Tibial nerve (tissue), 4 donors: Measurements from ENCODE around the gene MAPKAPK2. TPM values are rescaled to one million over a fixed set of nuclear protein-coding genes. Genes with fewer than 3 reads are reported as not detected.
A peak's percentile ranks its signal among the peaks of the same experiment; 100 is the strongest.

ENCODE experiments used
- DNase-seq, 2 donors: peaks; one replicate each; pipeline ENCODE4 v3.0.0-alpha.2; 2019; ENCODE audit warnings: low spot score in 2 of 2
- H3K27ac ChIP-seq, 4 donors: fragments of 200-600 bp; sonication (generic) in 3 of 4; one replicate each; pipeline ENCODE4 v1.5.1; 2017 to 2019; ENCODE audit warnings: mild to moderate bottlenecking in 1 of 4
- H3K27me3 ChIP-seq, 2 donors: fragments of 200-600 bp; sonication (generic) in 1 of 2; one replicate each; pipeline versions ENCODE4 v1.5.1 to v1.6.0; 2017 to 2019
- H3K36me3 ChIP-seq, 3 donors: fragments of 200-600 bp; sonication (generic); one replicate each; pipeline ENCODE4 v1.5.1; 2018 to 2019
- H3K4me1 ChIP-seq, 4 donors: fragments of 200-600 bp; sonication (generic) in 3 of 4; one replicate each; pipeline ENCODE4 v1.5.1; 2017 to 2019
- H3K4me3 ChIP-seq, 4 donors: fragments of 200-600 bp; sonication (generic) in 3 of 4; one replicate each; pipeline ENCODE4 v1.5.1; 2017 to 2019; ENCODE audit warnings: mild to moderate bottlenecking in 1 of 4, moderate library complexity in 1 of 4
- H3K9me3 ChIP-seq, 4 donors: fragments of 200-600 bp; sonication (generic) in 3 of 4; one replicate each; pipeline ENCODE4 v1.5.1; 2017 to 2019
- CTCF ChIP-seq, 5 experiments: fragments of 200-600 bp in 3 of 5; fragments of 450-650 bp in 2 of 5; sonication (generic) in 3 of 5; IDR thresholded peaks; one replicate each; pipeline ENCODE4 v1.5.1; 2016 to 2019; ENCODE audit warnings: antibody characterized with exemption in 5 of 5, mild to moderate bottlenecking in 3 of 5, moderate library complexity in 2 of 5
- EP300 ChIP-seq, 2 donors: sonication (generic); formaldehyde crosslinking; IDR thresholded peaks; one replicate each; pipeline ENCODE4 v1.6.1; 2017; ENCODE audit warnings: antibody characterized with exemption in 2 of 2, mild to moderate bottlenecking in 1 of 2
- POLR2A ChIP-seq, 2 donors: fragments of 450-650 bp; IDR thresholded peaks; one replicate each; pipeline ENCODE4 v1.6.1; 2017; ENCODE audit warnings: antibody characterized with exemption in 2 of 2, mild to moderate bottlenecking in 2 of 2, moderate library complexity in 2 of 2
- WGBS, 2 donors: methylation state at CpG; one replicate each; pipeline ENCODE4 v1.1.5; 2018; 5-methylcytosine and 5-hydroxymethylcytosine counted together
- total RNA-seq, 4 donors: library from RNA; depleted of rRNA; stranded (reverse); fragments of >200 nt; gene quantifications; one replicate each; pipeline ENCODE4 v1.1.0, GENCODE V29; 2016

The MAPKAPK2 gene
- total RNA-seq, 4 donors from 2014 or later: 30.6 to 49.5 (median 38.2) TPM

- Histone ChIP-seq H3K4me1 (peaks cover 0 to 82% (median 63%) of the 10 kb centered on the region in 4 donors), H3K27ac (peak overlapping the region in 2 of 4 donors; percentile 28 to 58), H3K27me3 (no peaks in the 10 kb centered on the region), H3K36me3 (no peaks in the 10 kb centered on the region), H3K9me3 (no peaks in the 10 kb centered on the region), H3K4me3 (no peak overlapping the region)
- 36 to 39% methylated on average over 10 to 11 of the region's 11 CpGs for WGBS, 2 donors
- TF ChIP-seq CTCF (IDR thresholded peaks at IDR 0.05): no peak
- DNase-seq: no peak
These were observed 21.6 kb downstream of the MAPKAPK2 start for GRCh38 chr1:206706298-206706791.

- TF ChIP-seq EP300 (IDR thresholded peaks at IDR 0.05) (no peak), POLR2A (IDR thresholded peaks at IDR 0.05) (no peak), CTCF (IDR thresholded peaks at IDR 0.05) (no peak)
- H3K4me3 ChIP-seq: no peak overlapping the region
- H3K4me1 ChIP-seq: peaks cover 0 to 80% (median 63%) of the 10 kb centered on the region in 4 donors
- H3K27ac ChIP-seq: no peak overlapping the region
- WGBS, 2 donors: 72 to 79% methylated on average over 8 of the region's 8 CpGs
- H3K27me3 ChIP-seq: no peaks in the 10 kb centered on the region
- no peak for DNase-seq
- H3K9me3 ChIP-seq: no peaks in the 10 kb centered on the region
- no peaks in the 10 kb centered on the region for H3K36me3 ChIP-seq
These were observed 22.2 kb downstream of the MAPKAPK2 start for GRCh38 chr1:206706806-206707366.

- Histone ChIP-seq H3K4me3 (no peak overlapping the region), H3K4me1 (peaks cover 0 to 75% (median 64%) of the 10 kb centered on the region in 4 donors), H3K27me3 (no peaks in the 10 kb centered on the region), H3K9me3 (no peaks in the 10 kb centered on the region), H3K27ac (no peak overlapping the region), H3K36me3 (no peaks in the 10 kb centered on the region)
- DNase-seq: no peak
- 66 to 69% methylated on average over 2 of the region's 2 CpGs for WGBS, 2 donors
- TF ChIP-seq POLR2A (IDR thresholded peaks at IDR 0.05): no peak
- no peak for TF ChIP-seq CTCF (IDR thresholded peaks at IDR 0.05)
- no peak for TF ChIP-seq EP300 (IDR thresholded peaks at IDR 0.05)
These were observed 23.4 kb downstream of the MAPKAPK2 start for GRCh38 chr1:206708058-206708457.

GRCh38 chr1:206708882-206709281 lies 24.2 kb downstream of the MAPKAPK2 start:
- H3K4me1 ChIP-seq: peaks cover 0 to 77% (median 65%) of the 10 kb centered on the region in 4 donors
- no peaks in the 10 kb centered on the region for H3K27me3 ChIP-seq
- H3K36me3 ChIP-seq: no peaks in the 10 kb centered on the region
- no peak for DNase-seq
- no peak overlapping the region for H3K27ac ChIP-seq
- no peaks in the 10 kb centered on the region for H3K9me3 ChIP-seq
- no peak overlapping the region for H3K4me3 ChIP-seq
- TF ChIP-seq POLR2A (IDR thresholded peaks at IDR 0.05): no peak
- no peak for TF ChIP-seq CTCF (IDR thresholded peaks at IDR 0.05)
- TF ChIP-seq EP300 (IDR thresholded peaks at IDR 0.05): no peak
- 48 to 55% methylated on average over 2 of the region's 2 CpGs for WGBS, 2 donors

GRCh38 chr1:206709322-206709721 lies 24.6 kb downstream of the MAPKAPK2 start:
- H3K4me1 ChIP-seq: peaks cover 0 to 77% (median 66%) of the 10 kb centered on the region in 4 donors
- no peak overlapping the region for H3K27ac ChIP-seq
- H3K4me3 ChIP-seq: no peak overlapping the region
- no peak for DNase-seq
- no peaks in the 10 kb centered on the region for H3K9me3 ChIP-seq
- WGBS, 2 donors: 69 to 72% methylated on average over 4 of the region's 4 CpGs
- no peaks in the 10 kb centered on the region for H3K27me3 ChIP-seq
- no peaks in the 10 kb centered on the region for H3K36me3 ChIP-seq
- TF ChIP-seq EP300 (IDR thresholded peaks at IDR 0.05) (no peak), CTCF (IDR thresholded peaks at IDR 0.05) (no peak), POLR2A (IDR thresholded peaks at IDR 0.05) (no peak)
